ENCODE measurements around the gene CLEC3B. TPM values are rescaled to one million over a fixed set of nuclear protein-coding genes. Genes with fewer than 3 reads are reported as not detected.

The CLEC3B gene
- total RNA-seq, 1 donor from 2014 or later = 41.7 TPM

DNA sequence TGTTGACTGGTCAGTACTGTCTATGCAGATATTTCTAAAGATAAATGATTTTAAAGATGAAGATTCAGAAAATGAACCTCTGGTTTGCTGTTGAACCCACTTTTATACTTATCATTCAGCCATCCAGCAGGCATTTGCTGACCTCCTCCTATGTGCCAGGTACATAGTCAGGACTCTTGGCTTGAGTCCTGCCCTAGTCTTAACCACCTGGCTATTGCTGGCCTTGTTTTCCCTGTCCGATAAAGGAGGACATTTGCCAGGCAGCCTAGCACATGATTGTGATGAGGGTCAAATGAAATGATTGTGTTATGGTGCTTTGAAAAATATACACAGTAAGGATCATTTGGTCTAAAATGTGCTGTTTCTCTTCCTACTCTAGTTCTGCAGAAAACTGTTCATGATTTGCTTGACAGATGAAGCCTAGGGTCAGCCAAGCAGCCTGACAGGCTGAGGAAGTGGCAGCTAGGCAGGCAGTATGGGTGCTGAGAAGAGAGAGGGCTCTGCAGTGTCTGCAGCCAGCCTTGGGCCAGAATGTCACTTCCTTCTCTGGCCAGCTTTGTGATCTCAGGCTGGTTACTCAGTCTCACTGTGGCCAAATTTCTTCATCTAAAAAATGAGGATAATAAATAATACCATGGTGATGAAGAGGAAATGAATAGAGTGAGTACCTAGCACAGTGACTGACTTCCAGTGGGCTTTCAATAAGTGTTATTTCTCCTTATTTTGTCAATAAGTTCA, 36.3 kb upstream of the CLEC3B start:
- H3K4me1 ChIP-seq = peaks cover 43% of the 10 kb centered on the region
- no peaks in the 10 kb centered on the region for H3K9me3 ChIP-seq
- no peak overlapping the region for H3K4me3 ChIP-seq
- TF ChIP-seq POLR2AphosphoS5 (IDR thresholded peaks at IDR 0.05; ENCODE audit: insufficient read depth in 1 of 2, low read depth in 1 of 2) = no peak
- no peak for TF ChIP-seq POLR2A (IDR thresholded peaks at IDR 0.05)
- TF ChIP-seq, protein P1, sequence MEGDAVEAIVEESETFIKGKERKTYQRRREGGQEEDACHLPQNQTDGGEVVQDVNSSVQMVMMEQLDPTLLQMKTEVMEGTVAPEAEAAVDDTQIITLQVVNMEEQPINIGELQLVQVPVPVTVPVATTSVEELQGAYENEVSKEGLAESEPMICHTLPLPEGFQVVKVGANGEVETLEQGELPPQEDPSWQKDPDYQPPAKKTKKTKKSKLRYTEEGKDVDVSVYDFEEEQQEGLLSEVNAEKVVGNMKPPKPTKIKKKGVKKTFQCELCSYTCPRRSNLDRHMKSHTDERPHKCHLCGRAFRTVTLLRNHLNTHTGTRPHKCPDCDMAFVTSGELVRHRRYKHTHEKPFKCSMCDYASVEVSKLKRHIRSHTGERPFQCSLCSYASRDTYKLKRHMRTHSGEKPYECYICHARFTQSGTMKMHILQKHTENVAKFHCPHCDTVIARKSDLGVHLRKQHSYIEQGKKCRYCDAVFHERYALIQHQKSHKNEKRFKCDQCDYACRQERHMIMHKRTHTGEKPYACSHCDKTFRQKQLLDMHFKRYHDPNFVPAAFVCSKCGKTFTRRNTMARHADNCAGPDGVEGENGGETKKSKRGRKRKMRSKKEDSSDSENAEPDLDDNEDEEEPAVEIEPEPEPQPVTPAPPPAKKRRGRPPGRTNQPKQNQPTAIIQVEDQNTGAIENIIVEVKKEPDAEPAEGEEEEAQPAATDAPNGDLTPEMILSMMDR (IDR thresholded peaks at IDR 0.05) = no peak
- intact Hi-C loops (cut with DNase I) = no loop called here
- peaks cover 0 to 14% of the 10 kb centered on the region in 2 donors for H3K36me3 ChIP-seq
- no peak for DNase-seq (ENCODE audit: extremely low spot score in 2 of 2)
- H3K27me3 ChIP-seq = no peaks in the 10 kb centered on the region
- no peak overlapping the region for H3K27ac ChIP-seq

DNA sequence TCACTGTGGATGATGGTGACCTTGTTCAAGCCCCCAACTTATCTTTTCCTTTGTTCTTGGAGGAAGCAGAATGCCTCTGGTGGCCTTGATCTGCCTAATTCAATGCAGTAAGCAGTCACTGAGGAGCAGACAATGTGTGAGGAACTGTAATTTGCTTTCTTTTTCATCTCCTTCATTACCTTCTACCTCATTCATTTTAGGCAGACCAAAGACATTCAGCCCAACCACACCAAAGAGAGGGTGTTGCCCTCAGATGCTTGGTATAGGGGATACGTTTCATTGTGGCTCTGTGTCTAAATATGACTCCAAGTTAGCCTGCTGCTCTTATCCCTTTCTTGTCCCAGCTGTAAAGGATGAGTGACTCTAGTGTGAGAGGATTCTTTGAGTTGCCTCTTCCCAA, 34.8 kb upstream of the CLEC3B start:
- Histone ChIP-seq H3K36me3 (peaks cover 0 to 14% of the 10 kb centered on the region in 2 donors), H3K4me1 (peaks cover 49% of the 10 kb centered on the region)
- DNase-seq (ENCODE audit: extremely low spot score in 2 of 2) = no peak

DNA sequence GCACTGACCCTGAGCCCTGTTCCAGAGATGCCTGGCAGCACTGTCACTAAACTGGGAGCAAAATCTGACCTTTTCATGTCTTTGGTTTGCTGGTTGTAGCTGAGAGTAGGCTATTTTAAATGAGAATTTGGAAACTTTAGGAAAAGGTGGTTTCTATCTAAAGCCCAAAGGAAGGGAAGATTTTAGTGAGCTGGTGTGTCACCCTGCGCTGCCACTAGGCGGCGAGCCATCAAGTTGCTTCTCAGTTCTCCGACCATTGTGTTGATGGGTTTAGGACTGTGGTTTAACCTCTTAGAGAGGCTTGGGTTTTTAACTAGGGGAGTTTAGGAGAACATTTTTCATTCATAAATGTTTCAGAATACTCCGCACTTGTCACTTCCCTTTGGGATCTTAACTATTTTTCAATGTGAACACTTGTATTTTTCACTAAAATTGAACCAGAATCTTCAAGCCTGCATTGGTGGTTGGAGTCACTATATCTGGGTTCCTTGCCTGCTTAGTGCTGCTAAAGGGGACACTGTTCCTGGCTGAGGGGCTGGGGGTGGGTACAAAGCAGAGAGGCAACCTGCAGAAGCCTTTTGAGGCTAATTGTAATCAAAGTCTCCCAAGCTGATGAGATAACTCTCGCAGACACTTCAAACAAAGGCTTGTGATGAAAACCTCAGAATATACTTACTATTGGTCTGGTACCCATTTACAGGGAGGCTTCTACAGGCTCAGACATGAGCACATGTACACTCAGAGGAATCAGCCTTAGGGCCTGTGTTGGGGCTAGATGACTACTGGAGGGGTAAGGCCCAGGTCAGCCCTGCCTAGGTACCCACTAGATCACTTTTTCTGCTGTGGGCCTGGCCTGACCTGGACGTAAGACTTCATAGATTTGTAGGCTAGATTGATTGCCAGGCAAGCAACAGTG, 33.3 kb upstream of the CLEC3B start:
- intact Hi-C loops (cut with DNase I) = no loop called here
- peaks cover 0 to 20% of the 10 kb centered on the region in 2 donors for H3K36me3 ChIP-seq
- no peaks in the 10 kb centered on the region for H3K27me3 ChIP-seq
- no peak for TF ChIP-seq POLR2AphosphoS5 (IDR thresholded peaks at IDR 0.05; ENCODE audit: insufficient read depth in 1 of 2, low read depth in 1 of 2)
- TF ChIP-seq, protein P1 (IDR thresholded peaks at IDR 0.05) = peak in 1 of 3 experiments; percentile 12
- DNase-seq (ENCODE audit: extremely low spot score in 2 of 2) = no peak
- no peak overlapping the region for H3K4me3 ChIP-seq
- peaks cover 47% of the 10 kb centered on the region for H3K4me1 ChIP-seq
- no peaks in the 10 kb centered on the region for H3K9me3 ChIP-seq
- H3K27ac ChIP-seq = peak overlapping the region; percentile 68

More for the DNA sequence above, 34.8 kb upstream of the CLEC3B start:
- TF ChIP-seq POLR2A (IDR thresholded peaks at IDR 0.05) (no peak), POLR2AphosphoS5 (IDR thresholded peaks at IDR 0.05; ENCODE audit: insufficient read depth in 1 of 2, low read depth in 1 of 2) (no peak)
- TF ChIP-seq, protein P1 (IDR thresholded peaks at IDR 0.05) = no peak
- H3K27me3 ChIP-seq = no peaks in the 10 kb centered on the region
- intact Hi-C loops (cut with DNase I) = no loop called here
- no peaks in the 10 kb centered on the region for H3K9me3 ChIP-seq
- peak overlapping the region; percentile 10 for H3K27ac ChIP-seq
- no peak overlapping the region for H3K4me3 ChIP-seq

DNA sequence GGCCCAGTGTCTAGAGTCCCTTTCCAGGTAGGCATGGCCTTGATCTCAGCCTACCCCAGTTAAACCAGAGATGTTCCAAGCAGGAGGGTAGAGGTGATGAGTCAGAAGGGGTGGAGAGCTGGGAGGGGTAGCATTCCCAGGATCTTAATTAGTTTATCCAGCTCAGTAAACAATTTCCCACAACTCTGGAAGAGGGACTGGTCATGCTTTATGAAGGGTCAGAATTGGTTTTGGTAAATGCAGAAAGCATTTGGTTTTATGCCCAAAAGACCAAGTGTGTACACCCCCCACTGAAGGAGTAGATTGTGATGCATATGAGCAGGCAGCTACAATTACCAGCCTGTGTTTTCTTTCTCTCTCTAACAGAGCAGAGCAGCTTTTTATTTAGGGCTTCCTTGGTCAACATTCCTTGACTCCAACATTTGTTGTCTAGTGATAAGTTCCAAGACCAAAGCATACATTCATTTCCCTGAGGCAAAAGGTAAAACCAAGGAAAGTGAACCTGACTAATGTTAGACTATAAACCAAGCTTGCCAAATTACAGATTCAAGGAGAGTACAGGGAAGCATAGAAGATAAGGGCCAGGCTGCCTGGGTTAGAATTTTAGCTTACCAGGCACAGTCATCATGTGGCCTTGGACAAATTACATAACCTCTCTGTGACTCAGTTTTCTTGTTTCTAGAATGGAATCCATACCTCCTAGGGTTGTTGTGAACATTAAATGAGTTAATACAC, 32.5 kb upstream of the CLEC3B start:
- intact Hi-C loops (cut with DNase I) = no loop called here
- TF ChIP-seq, protein P1 (IDR thresholded peaks at IDR 0.05) = no peak
- peak in 1 of 2 donors; percentile 10 for TF ChIP-seq POLR2AphosphoS5 (IDR thresholded peaks at IDR 0.05; ENCODE audit: insufficient read depth in 1 of 2, low read depth in 1 of 2)
- no peak for DNase-seq (ENCODE audit: extremely low spot score in 2 of 2)
- Histone ChIP-seq H3K27me3 (no peaks in the 10 kb centered on the region), H3K27ac (peak overlapping the region; percentile 68), H3K36me3 (peaks cover 0 to 28% of the 10 kb centered on the region in 2 donors), H3K4me3 (no peak overlapping the region), H3K4me1 (peaks cover 40% of the 10 kb centered on the region), H3K9me3 (no peaks in the 10 kb centered on the region)
